Stimulated activated CD8-positive, alpha-beta memory T cell treated with anti-CD3 and anti-CD28 coated beads, Interleukin-12 subunit alpha, Interleukin-12 subunit beta, amount 100 ng/mL, for 1 hour (primary cell): Measurements from ENCODE around the gene PRAMEF27.
"Not testable (repeated sequence)": the region's sequence is repeated elsewhere in the genome, so short reads cannot be mapped to it uniquely, and the experiment has no call there.

Experiments
- DNase-seq: peaks from one replicate; pipeline ENCODE4 v3.0.0-alpha.2; 2020; ENCODE audit warnings: low read depth

The PRAMEF27 gene

DNA sequence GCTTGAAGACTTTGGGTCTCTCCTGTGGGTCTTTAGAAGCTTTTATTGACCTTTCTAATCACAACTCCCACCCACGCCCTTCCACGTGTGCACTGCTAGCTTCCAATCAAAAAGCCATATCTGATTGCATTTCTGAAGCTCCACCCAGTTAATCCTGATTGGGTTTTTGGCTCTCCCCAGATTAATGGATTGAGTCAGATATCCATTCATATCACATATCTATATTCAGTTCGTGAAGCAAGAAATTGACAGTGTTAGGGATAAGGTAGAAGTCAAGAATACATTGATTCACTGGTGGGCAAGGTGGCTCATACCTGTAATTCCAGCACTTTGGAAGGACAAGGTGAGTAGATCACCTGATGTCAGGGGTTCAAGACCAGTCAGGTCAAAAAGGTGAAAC, at the start of gene PRAMEF27:
PRAMEF27 (minus strand) TSS at position 101 of the 400 bp plus-strand sequence. CDS start 2,916 bp downstream, outside the sequence.
- not testable (repeated sequence) for DNase-seq

DNA sequence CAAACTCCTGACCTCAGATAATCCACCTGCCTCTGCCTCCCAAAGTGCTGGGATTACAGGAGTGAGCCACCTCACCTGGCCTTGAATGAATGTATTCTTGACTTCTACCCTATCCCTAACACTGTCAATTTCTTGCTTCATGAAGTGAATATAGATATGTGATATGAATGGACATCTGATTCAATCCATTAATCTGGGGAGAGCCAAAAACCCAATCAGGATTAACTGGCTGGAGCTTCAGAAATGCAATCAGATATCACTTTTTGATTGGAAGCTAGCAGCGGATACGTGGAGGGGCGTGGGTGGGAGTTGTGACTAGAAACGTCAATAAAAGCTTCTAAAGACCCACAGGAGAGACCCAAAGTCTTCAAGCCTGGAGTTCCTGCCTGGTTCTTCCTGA, 14.1 kb upstream of the PRAMEF27 start, which contains the start of gene PRAMEF25:
PRAMEF25 (plus strand) TSS at position 301 of the 400 bp plus-strand sequence. CDS start 2,920 bp downstream, outside the sequence.
- not testable (repeated sequence) for DNase-seq

DNA sequence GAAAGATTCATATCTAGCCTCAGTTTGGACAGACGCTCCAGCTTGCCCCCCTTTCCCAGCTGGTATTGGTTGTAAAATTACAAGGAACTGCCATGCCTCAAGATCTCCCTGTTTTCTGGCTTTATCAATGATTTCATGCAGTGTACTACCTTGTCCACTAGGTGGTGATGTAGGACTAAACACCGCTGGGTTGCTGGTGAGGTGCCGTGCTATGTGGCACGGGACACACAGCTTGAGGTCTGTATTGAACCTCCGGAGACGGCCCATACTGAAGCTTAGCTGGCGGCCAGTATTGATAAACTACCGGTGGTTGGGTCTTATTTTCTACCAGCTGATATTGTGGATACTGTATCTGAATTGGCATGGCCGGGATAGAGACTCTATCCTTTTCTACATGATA, 36.5 kb downstream of the PRAMEF27 start:
- DNase-seq, result not testable (repeated sequence)

DNA sequence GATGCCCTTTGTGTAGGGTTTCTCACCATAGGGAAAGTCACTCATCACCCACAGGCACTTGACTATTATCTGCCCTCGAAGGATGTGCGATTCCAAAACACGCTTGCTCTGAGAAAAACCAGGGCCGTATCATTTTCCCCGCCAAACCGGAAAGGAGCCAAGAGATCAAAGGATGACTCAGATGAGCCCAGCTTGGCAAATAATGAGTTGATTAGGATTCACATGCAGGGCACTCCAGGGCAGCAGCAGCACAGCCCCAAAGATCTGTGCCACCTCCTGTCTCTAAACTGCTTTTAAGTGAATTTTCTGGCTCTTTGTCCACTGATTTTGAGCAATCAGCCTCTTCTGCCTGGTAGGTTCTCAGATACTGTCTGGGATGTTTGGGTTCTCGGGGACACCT, 44.4 kb downstream of the PRAMEF27 start:
- not testable (repeated sequence) for DNase-seq

DNA sequence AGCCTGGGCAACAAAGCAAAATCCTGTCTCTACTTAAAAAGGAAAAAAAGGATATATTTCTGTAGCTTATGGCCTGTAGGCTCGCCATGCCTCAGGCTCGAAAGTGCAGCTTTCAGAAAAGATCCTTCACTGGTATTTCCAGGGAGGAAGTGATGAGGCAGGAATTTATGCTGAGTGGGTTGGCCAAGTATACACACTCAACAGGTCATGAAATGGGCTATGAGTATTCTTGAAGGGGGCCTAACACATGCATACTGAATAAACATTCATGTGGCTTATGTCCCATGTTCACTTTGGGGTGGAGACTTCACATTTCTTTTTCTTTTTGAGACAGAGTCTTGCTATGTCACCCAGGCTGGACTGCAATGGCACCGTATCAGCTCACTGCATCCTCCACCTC, 47.0 kb downstream of the PRAMEF27 start:
- DNase-seq, result not testable (repeated sequence)

DNA sequence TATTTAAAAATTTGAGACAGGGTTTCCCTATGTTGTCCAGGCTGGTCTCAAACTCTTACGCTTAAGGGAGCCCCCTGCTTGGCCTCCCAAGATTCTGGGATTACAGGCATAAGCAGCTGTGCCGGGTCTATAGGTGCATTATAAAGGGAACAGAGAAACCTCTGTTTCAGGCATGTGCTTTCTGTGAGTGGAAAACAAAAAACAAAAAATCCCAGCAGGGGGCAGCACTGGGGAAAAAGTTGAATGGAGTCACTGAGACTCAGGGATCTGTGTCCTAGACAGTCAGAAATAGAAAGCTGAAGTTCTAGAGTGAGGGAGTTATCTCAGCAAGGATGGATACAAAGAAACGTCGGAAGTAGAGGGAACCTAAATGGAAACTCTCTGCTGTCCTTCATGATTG, 50.6 kb downstream of the PRAMEF27 start:
- DNase-seq, result not testable (repeated sequence)
